Hepatocyte (in vitro differentiated cells): ENCODE measurements around the gene ROBO4.

ENCODE experiments used
- CTCF ChIP-seq: fragments of 200-600 bp; sonication (generic); IDR thresholded peaks from 2 replicates; pipeline ENCODE4 v1.5.1; 2016; ENCODE audit warnings: antibody characterized with exemption, mild to moderate bottlenecking; ENCODE audit not compliant: poor library complexity
- EZH2 ChIP-seq: fragments of 200-600 bp; sonication (generic); IDR thresholded peaks from 2 replicates; pipeline ENCODE4 v1.6.1; 2016; ENCODE audit warnings: antibody characterized with exemption, mild to moderate bottlenecking, borderline replicate concordance
- EZH2phosphoT487 ChIP-seq: fragments of 200-600 bp; sonication (generic); IDR thresholded peaks from one replicate; pipeline ENCODE4 v1.6.1; 2018; ENCODE audit warnings: antibody characterized with exemption, mild to moderate bottlenecking, low read depth, moderate library complexity; ENCODE audit not compliant: unreplicated experiment, severe bottlenecking

- TF ChIP-seq CTCF (no peak), EZH2phosphoT487 (no peak), EZH2 (no peak)
These were observed 23.4 kb upstream of the ROBO4 start for GRCh38 chr11:124920870-124921609.
